DND-41 (cell line): Measurements from ENCODE around the gene ZAP70.

Experiments used
- CTCF ChIP-seq: IDR thresholded peaks from 2 replicates; pipeline ENCODE4 v1.5.1; 2012; ENCODE audit warnings: borderline replicate concordance, low read length, moderate library complexity, mild to moderate bottlenecking; ENCODE audit not compliant: poor library complexity, severe bottlenecking; ENCODE audit errors: extremely low read depth
- EZH2 ChIP-seq: IDR thresholded peaks from 3 replicates; pipeline ENCODE4 v1.6.1; 2012; ENCODE audit warnings: borderline replicate concordance, low read depth, mild to moderate bottlenecking, moderate library complexity, low read length, inconsistent platforms; ENCODE audit not compliant: severe bottlenecking

DNA sequence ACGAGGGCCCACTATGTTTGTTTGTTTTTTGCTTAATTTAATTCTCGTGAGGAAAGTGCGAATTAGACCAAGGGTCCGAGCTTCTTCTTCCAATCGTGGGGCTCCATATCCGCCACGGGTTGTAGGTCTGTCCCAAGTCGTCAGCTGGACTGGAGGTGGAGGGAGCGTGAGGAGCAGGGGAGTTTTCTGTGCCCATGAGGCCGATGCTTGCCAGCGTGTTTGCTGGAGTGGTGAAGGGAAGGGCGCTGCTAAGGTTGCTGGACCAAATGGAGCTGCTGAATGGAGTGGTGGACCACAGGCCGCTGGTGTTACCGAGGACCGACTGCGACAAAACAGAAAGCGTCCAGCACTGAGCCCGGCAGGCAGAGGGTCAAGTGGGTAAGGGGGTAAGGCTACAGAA, 43.7 kb downstream of the ZAP70 start:
- TF ChIP-seq CTCF (no peak), EZH2 (no peak)
